ENCODE results near the gene RARB. TPM values are rescaled to one million over a fixed set of nuclear protein-coding genes. Genes with fewer than 3 reads are reported as not detected.

RARB gene
- total RNA-seq, 1 experiment from 2014 or later, result 31.3 TPM

DNA sequence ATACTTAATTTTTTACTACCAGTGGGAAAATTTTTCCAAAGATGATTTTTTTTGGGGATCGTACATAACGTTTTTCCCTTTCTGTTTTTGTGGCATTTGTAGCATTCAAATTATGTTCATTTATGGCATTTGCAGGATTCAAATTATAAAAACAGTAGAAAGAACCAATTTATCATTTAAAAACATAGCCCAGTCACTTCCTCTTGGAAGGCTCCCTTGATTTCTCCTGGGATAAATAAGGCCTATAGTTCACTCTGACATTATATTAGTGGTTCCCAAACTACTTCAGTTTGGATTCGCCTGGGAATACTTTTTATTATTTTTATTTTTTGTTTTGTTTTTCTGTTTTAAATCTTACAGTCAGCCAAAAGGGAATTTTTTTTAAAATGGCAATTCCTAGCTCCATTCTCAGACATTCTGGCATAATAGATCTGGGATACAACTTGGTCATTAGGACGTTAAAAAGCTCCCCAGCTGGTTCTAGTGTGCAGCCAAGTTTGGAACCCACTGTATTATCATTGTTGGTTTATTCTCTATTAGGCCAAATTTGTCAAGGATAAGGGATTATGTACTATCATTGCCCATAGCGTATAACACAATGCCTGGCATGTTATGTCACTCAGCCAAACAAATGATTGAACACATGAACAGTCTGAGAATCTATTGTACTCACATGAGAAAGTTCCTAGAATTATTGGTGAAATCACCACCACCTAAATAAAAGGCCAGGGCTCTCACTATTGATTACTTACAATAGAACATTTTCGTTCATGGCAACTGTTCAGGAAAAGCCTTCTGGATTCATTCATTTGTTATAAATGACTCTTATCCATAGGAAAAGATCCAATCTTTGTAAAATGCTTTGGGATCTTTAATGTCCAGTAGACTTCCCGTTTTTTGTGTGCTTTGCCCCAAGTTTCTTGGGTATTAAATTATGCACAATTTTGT is 28.9 kb downstream of the RARB start:
- H3K9me3 Mint-ChIP-seq (ENCODE audit: low read depth, unreplicated experiment), result no peaks in the 10 kb centered on the region
- no peak for TF ChIP-seq CTCF (IDR thresholded peaks at IDR 0.05; ENCODE audit: unreplicated experiment)
- intact Hi-C loops (cut with micrococcal nuclease; ENCODE audit: unreplicated experiment), result loop anchor here (5.0 kb wide), 1 partner anchor 135 kb away; no protein-coding TSS in a partner anchor
- H3K27ac Mint-ChIP-seq (ENCODE audit: unreplicated experiment), result peak overlapping the region; percentile 81
- H3K4me3 Mint-ChIP-seq (ENCODE audit: low read depth, unreplicated experiment), result peak overlapping the region; percentile 39
- peaks cover 70% of the 10 kb centered on the region for H3K4me1 Mint-ChIP-seq (ENCODE audit: low read depth, unreplicated experiment)
- CTCF ChIA-PET, result interaction anchor here (1.3 kb wide), 1 partner anchor 435 kb away, joined by 3 read pairs; no protein-coding TSS in a partner anchor
- BruUV-seq (replicated peaks), result no TSS peak
- H3K27me3 Mint-ChIP-seq (ENCODE audit: unreplicated experiment), result no peaks in the 10 kb centered on the region
- DNase-seq, result no peak
- H3K36me3 Mint-ChIP-seq (ENCODE audit: insufficient read depth, unreplicated experiment), result peaks cover 44% of the 10 kb centered on the region

DNA sequence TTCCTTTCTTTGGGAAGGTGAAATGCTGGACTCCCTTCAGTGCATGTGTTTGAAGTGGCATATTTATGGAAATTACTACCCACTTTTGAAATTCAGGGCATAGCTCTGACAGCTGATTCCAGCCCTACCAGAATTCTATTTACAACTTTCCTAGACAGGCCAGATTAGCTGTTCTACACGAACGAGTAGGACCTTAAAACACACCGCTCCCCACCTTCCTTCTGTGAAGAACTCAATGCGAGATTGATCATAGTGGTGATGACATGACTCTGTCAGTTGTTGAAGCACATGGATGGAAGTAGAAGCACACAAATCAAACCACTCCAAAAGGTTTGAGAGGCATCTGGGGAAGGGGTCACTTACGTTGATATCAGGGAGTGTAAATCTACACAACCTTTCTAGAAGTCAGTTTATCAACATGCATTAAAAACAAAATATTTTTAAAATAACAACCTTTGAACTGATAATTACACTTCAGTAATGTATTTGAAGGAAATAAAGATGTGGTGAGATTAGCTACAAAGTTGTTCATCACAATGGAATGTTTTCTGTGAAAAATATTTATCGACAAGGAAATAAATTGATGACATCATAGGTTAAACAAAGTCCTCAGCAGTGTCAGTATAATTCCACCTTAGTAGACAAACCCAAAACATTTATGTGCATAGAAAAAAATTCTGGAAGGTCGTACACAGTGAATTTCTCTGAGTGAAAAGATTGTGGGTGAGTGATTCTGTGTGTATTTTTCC is 29.8 kb downstream of the RARB start:
- no peak for DNase-seq
- CTCF ChIA-PET, result interaction anchor here (1.1 to 1.3 kb wide), 2 partner anchors 9 to 436 kb away, joined by 3 to 4 read pairs; no protein-coding TSS in a partner anchor
- Mint-ChIP-seq H3K4me3 (ENCODE audit: low read depth, unreplicated experiment) (peak overlapping the region; percentile 39), H3K4me1 (ENCODE audit: low read depth, unreplicated experiment) (peaks cover 61% of the 10 kb centered on the region), H3K36me3 (ENCODE audit: insufficient read depth, unreplicated experiment) (peaks cover 48% of the 10 kb centered on the region), H3K9me3 (ENCODE audit: low read depth, unreplicated experiment) (no peaks in the 10 kb centered on the region), H3K27ac (ENCODE audit: unreplicated experiment) (peak overlapping the region; percentile 81), H3K27me3 (ENCODE audit: unreplicated experiment) (no peaks in the 10 kb centered on the region)
- BruUV-seq (replicated peaks), result no TSS peak
- intact Hi-C loops (cut with micrococcal nuclease; ENCODE audit: unreplicated experiment), result loop anchor here (5.0 kb wide), 1 partner anchor 134 kb away; no protein-coding TSS in a partner anchor
- no peak for TF ChIP-seq CTCF (IDR thresholded peaks at IDR 0.05; ENCODE audit: unreplicated experiment)

DNA sequence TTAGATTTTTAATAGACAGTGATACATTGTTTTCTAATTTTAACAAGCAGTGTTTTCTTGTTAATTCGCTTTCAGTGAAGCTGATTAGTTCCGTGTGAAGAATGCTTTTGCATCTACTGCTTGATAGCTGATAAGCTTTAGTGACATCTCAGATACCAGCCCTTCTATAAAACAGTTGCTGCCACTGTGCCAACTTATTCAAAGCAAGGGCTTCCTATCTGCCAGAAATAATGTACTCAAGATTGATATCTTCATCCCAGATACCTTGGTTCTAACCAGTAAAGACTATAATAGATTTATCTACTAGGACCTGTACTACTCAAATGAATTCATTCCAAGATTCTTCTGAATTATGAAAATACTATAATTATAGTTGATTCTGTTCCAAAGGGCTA is 30.4 kb downstream of the RARB start:
- no peak for DNase-seq
- Mint-ChIP-seq H3K27ac (ENCODE audit: unreplicated experiment) (peak overlapping the region; percentile 81), H3K4me3 (ENCODE audit: low read depth, unreplicated experiment) (peak overlapping the region; percentile 39), H3K27me3 (ENCODE audit: unreplicated experiment) (no peaks in the 10 kb centered on the region), H3K36me3 (ENCODE audit: insufficient read depth, unreplicated experiment) (peaks cover 50% of the 10 kb centered on the region), H3K9me3 (ENCODE audit: low read depth, unreplicated experiment) (no peaks in the 10 kb centered on the region), H3K4me1 (ENCODE audit: low read depth, unreplicated experiment) (peaks cover 57% of the 10 kb centered on the region)
- CTCF ChIA-PET, result interaction anchor here (1.1 to 1.3 kb wide), 2 partner anchors 9 to 437 kb away, joined by 3 to 4 read pairs; no protein-coding TSS in a partner anchor
- TSS peak; percentile 78 for BruUV-seq (replicated peaks)
- intact Hi-C loops (cut with micrococcal nuclease; ENCODE audit: unreplicated experiment), result loop anchor here (5.0 kb wide), 1 partner anchor 134 kb away; no protein-coding TSS in a partner anchor
- no peak for TF ChIP-seq CTCF (IDR thresholded peaks at IDR 0.05; ENCODE audit: unreplicated experiment)

DNA sequence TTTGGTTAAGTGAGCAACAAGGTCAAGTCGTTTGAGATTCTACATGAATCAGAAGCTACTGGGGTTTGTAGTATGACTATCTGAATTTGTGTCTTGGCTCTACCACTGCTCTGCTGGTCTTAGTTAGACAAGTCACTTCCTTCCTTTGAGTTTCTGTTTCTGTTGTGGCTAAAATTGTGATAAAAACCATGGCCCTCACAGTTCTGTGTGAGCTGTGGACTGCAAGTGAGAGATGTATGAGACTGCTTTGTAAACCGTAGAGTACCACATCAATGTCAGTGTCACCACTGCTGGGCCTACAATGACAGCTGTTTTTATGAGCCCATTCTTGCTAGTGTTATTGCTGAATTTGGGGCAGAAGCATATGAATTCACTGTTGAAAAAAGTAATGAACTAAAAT is 32.7 kb downstream of the RARB start:
- Mint-ChIP-seq H3K27ac (ENCODE audit: unreplicated experiment) (no peak overlapping the region), H3K4me3 (ENCODE audit: low read depth, unreplicated experiment) (no peak overlapping the region), H3K27me3 (ENCODE audit: unreplicated experiment) (no peaks in the 10 kb centered on the region), H3K4me1 (ENCODE audit: low read depth, unreplicated experiment) (peaks cover 34% of the 10 kb centered on the region), H3K9me3 (ENCODE audit: low read depth, unreplicated experiment) (no peaks in the 10 kb centered on the region), H3K36me3 (ENCODE audit: insufficient read depth, unreplicated experiment) (peaks cover 30% of the 10 kb centered on the region)
- no peak for TF ChIP-seq CTCF (IDR thresholded peaks at IDR 0.05; ENCODE audit: unreplicated experiment)
- DNase-seq, result no peak
- intact Hi-C loops (cut with micrococcal nuclease; ENCODE audit: unreplicated experiment), result no loop called here
- CTCF ChIA-PET, result no interaction called here
- BruUV-seq (replicated peaks), result no TSS peak
